Measurements from ENCODE around the gene JAKMIP2.
"Not testable (repeated sequence)": the region's sequence is repeated elsewhere in the genome, so short reads cannot be mapped to it uniquely, and the experiment has no call there.

Gene JAKMIP2

GRCh38 chr5:147611483-147611882, 171.0 kb downstream of the JAKMIP2 start:
- DNase-seq (ENCODE audit: low read depth in 2 of 2): no peak
- H3K4me3 ChIP-seq (replicated peaks in 1 of 2; ENCODE audit: low read depth in 2 of 2, low read length in 2 of 2): no peak overlapping the region
- TF ChIP-seq CTCF (IDR thresholded peaks at IDR 0.05; ENCODE audit: low read depth, low read length): no peak

- TF ChIP-seq CTCF (IDR thresholded peaks at IDR 0.05; ENCODE audit: low read depth, low read length): no peak
- no peak for DNase-seq (ENCODE audit: low read depth in 2 of 2)
- no peak overlapping the region for H3K4me3 ChIP-seq (replicated peaks in 1 of 2; ENCODE audit: low read depth in 2 of 2, low read length in 2 of 2)
Measured at GRCh38 chr5:147610798-147611197, 171.7 kb downstream of the JAKMIP2 start.

GRCh38 chr5:147601652-147602051, 180.9 kb downstream of the JAKMIP2 start:
- no peak for TF ChIP-seq CTCF (IDR thresholded peaks at IDR 0.05; ENCODE audit: low read depth, low read length)
- DNase-seq (ENCODE audit: low read depth in 2 of 2): no peak

GRCh38 chr5:147591120-147591519, 191.4 kb downstream of the JAKMIP2 start:
- DNase-seq (ENCODE audit: low read depth in 2 of 2): no peak
- no peak overlapping the region for H3K4me3 ChIP-seq (replicated peaks in 1 of 2; ENCODE audit: low read depth in 2 of 2, low read length in 2 of 2)
- TF ChIP-seq CTCF (IDR thresholded peaks at IDR 0.05; ENCODE audit: low read depth, low read length): no peak

More at GRCh38 chr5:147601652-147602051, 180.9 kb downstream of the JAKMIP2 start:
- no peak overlapping the region for H3K4me3 ChIP-seq (replicated peaks in 1 of 2; ENCODE audit: low read depth in 2 of 2, low read length in 2 of 2)

- no peak for TF ChIP-seq CTCF (IDR thresholded peaks at IDR 0.05; ENCODE audit: low read depth, low read length)
- DNase-seq (ENCODE audit: low read depth in 2 of 2): no peak
- no peak overlapping the region for H3K4me3 ChIP-seq (replicated peaks in 1 of 2; ENCODE audit: low read depth in 2 of 2, low read length in 2 of 2)
Measured at GRCh38 chr5:147590096-147590495, 192.4 kb downstream of the JAKMIP2 start.

GRCh38 chr5:147586832-147587231, 195.7 kb downstream of the JAKMIP2 start:
- no peak overlapping the region for H3K4me3 ChIP-seq (replicated peaks in 1 of 2; ENCODE audit: low read depth in 2 of 2, low read length in 2 of 2)
- TF ChIP-seq CTCF (IDR thresholded peaks at IDR 0.05; ENCODE audit: low read depth, low read length): no peak
- DNase-seq (ENCODE audit: low read depth in 2 of 2): no peak

GRCh38 chr5:147586221-147586620, 196.3 kb downstream of the JAKMIP2 start:
- DNase-seq (ENCODE audit: low read depth in 2 of 2): no peak
- TF ChIP-seq CTCF (IDR thresholded peaks at IDR 0.05; ENCODE audit: low read depth, low read length): no peak
- H3K4me3 ChIP-seq (replicated peaks in 1 of 2; ENCODE audit: low read depth in 2 of 2, low read length in 2 of 2): no peak overlapping the region

GRCh38 chr5:147582272-147582671, 200.3 kb downstream of the JAKMIP2 start:
- not testable (repeated sequence) for DNase-seq (ENCODE audit: low read depth in 2 of 2); H3K4me3 ChIP-seq (replicated peaks in 1 of 2; ENCODE audit: low read depth in 2 of 2, low read length in 2 of 2)

GRCh38 chr5:147580418-147580817, 202.1 kb downstream of the JAKMIP2 start:
- DNase-seq (ENCODE audit: low read depth in 2 of 2); H3K4me3 ChIP-seq (replicated peaks in 1 of 2; ENCODE audit: low read depth in 2 of 2, low read length in 2 of 2): not testable (repeated sequence)

Measured in cardiac fibroblast (primary cell).